WTC11 (cell line): ENCODE data around the gene C2CD5. TPM values are rescaled to one million over a fixed set of nuclear protein-coding genes. Genes with fewer than 3 reads are reported as not detected.

Source experiments
- ATAC-seq: fragments of 200-7000 bp; cut with Tn5 transposase; 2 replicates; pipeline ENCODE4 v1.10.0; 2021; ENCODE audit warnings: mild to moderate bottlenecking, moderate library complexity
- Bru-seq: library from RNA; stranded (reverse); fragments of 400-500 nt; gene quantifications from one replicate; lab custom pipeline; 2021; lab: Mats Ljungman, UMichigan
- CTCF ChIA-PET: fragments of 300-600 bp; sonication (Branson Sonifier 250); formaldehyde crosslinking; loops from one replicate; lab custom pipeline; 2021; ENCODE audit warnings: antibody characterized with exemption; lab: Charles Lee
- POLR2A ChIA-PET: fragments of 350-600 bp; sonication (Branson Sonifier 250); formaldehyde crosslinking; loops from one replicate; lab custom pipeline; 2021; ENCODE audit warnings: antibody characterized with exemption; lab: Charles Lee
- DNase-seq: peaks from one replicate; pipeline ENCODE4 v3.0.0; 2021; ENCODE audit warnings: low spot score
- H3K27ac Mint-ChIP-seq: 2 replicates; pipeline ENCODE4 v1.8.0; 2021; ENCODE audit warnings: mixed read lengths
- H3K27me3 Mint-ChIP-seq: 2 replicates; pipeline ENCODE4 v1.8.0; 2021; ENCODE audit warnings: low read depth, mild to moderate bottlenecking, moderate library complexity, mixed read lengths
- H3K36me3 Mint-ChIP-seq: 2 replicates; pipeline ENCODE4 v1.8.0; 2021; ENCODE audit warnings: mixed read lengths
- H3K4me1 Mint-ChIP-seq: 2 replicates; pipeline ENCODE4 v1.8.0; 2022; ENCODE audit warnings: mixed read lengths
- H3K4me3 Mint-ChIP-seq: 2 replicates; pipeline ENCODE4 v1.8.0; 2021; ENCODE audit warnings: mild to moderate bottlenecking, moderate library complexity, mixed read lengths
- H3K9me3 Mint-ChIP-seq: 2 replicates; pipeline ENCODE4 v1.8.0; 2021; ENCODE audit warnings: mixed read lengths
- CBFB ChIP-seq: sonication (generic); formaldehyde crosslinking; IDR thresholded peaks from 2 replicates; pipeline ENCODE4 v1.8.1; 2022; ENCODE audit warnings: mild to moderate bottlenecking, low read depth, missing genetic modification reagents
- CREM ChIP-seq: sonication (generic); formaldehyde crosslinking; IDR thresholded peaks from 2 replicates; pipeline ENCODE4 v1.8.1; 2022; ENCODE audit warnings: mild to moderate bottlenecking, missing genetic modification reagents, moderate library complexity
- ELF4 ChIP-seq: sonication (generic); formaldehyde crosslinking; IDR thresholded peaks from 2 replicates; pipeline ENCODE4 v1.8.1; 2022; ENCODE audit warnings: low read depth, mild to moderate bottlenecking, moderate library complexity, missing genetic modification reagents
- ETV6 ChIP-seq: sonication (generic); formaldehyde crosslinking; IDR thresholded peaks from 2 replicates; pipeline ENCODE4 v1.8.1; 2022; ENCODE audit warnings: mild to moderate bottlenecking, missing genetic modification reagents
- FOXP1 ChIP-seq: sonication (generic); formaldehyde crosslinking; IDR thresholded peaks from 2 replicates; pipeline ENCODE4 v1.8.0; 2022; ENCODE audit warnings: missing genetic modification reagents, mild to moderate bottlenecking, moderate library complexity, borderline replicate concordance
- GABPB1 ChIP-seq: sonication (generic); formaldehyde crosslinking; IDR thresholded peaks from 2 replicates; pipeline ENCODE4 v1.8.1; 2023; ENCODE audit warnings: mild to moderate bottlenecking, missing genetic modification reagents
- GRHL2 ChIP-seq: fragments of 250-450 bp; sonication (Bioruptor Pico); IDR thresholded peaks from 2 replicates; pipeline ENCODE4 v1.8.0; 2022; ENCODE audit warnings: mild to moderate bottlenecking, moderate library complexity; ENCODE audit not compliant: insufficient replicate concordance, severe bottlenecking
- JUN ChIP-seq: sonication (generic); formaldehyde crosslinking; IDR thresholded peaks from 2 replicates; pipeline ENCODE4 v1.8.0; 2023; ENCODE audit warnings: mild to moderate bottlenecking, missing genetic modification reagents
- MXD4 ChIP-seq: fragments of 250-450 bp; sonication (Bioruptor Pico); IDR thresholded peaks from 2 replicates; pipeline ENCODE4 v1.8.0; 2021; ENCODE audit warnings: mild to moderate bottlenecking, moderate library complexity, borderline replicate concordance
- MYBL2 ChIP-seq: sonication (generic); formaldehyde crosslinking; IDR thresholded peaks from 2 replicates; pipeline ENCODE4 v1.8.1; 2023; ENCODE audit warnings: mild to moderate bottlenecking, moderate library complexity, missing genetic modification reagents
- NFYB ChIP-seq: sonication (generic); formaldehyde crosslinking; conservative IDR thresholded peaks from 2 replicates; pipeline ENCODE4 v1.8.0; 2022; ENCODE audit warnings: low read depth, missing genetic modification reagents
- NR1H2 ChIP-seq: sonication (generic); formaldehyde crosslinking; IDR thresholded peaks from 2 replicates; pipeline ENCODE4 v1.9.0; 2021; ENCODE audit warnings: mild to moderate bottlenecking, moderate library complexity, missing genetic modification reagents
- RELA ChIP-seq: sonication (generic); formaldehyde crosslinking; IDR thresholded peaks from 2 replicates; pipeline ENCODE4 v1.8.1; 2022; ENCODE audit warnings: missing genetic modification reagents, mild to moderate bottlenecking, borderline replicate concordance
- TP53 ChIP-seq: sonication (generic); formaldehyde crosslinking; IDR thresholded peaks from 2 replicates; pipeline ENCODE4 v1.8.1; 2023; ENCODE audit warnings: mild to moderate bottlenecking, missing genetic modification reagents
- ZBTB21 ChIP-seq: sonication (generic); formaldehyde crosslinking; IDR thresholded peaks from 2 replicates; pipeline ENCODE4 v1.8.1; 2023; ENCODE audit warnings: mild to moderate bottlenecking, missing genetic modification reagents, borderline replicate concordance
- ZNF138 ChIP-seq: sonication (generic); formaldehyde crosslinking; conservative IDR thresholded peaks from 2 replicates; pipeline ENCODE4 v1.8.1; 2022; ENCODE audit warnings: mild to moderate bottlenecking, moderate library complexity, missing genetic modification reagents
- ZNF416 ChIP-seq: fragments of 250-450 bp; sonication (Bioruptor Pico); IDR thresholded peaks from 2 replicates; pipeline ENCODE4 v1.9.0; 2021; ENCODE audit warnings: mild to moderate bottlenecking, inconsistent platforms
- long read RNA-seq, 3 experiments: library from RNA in 1 of 3; library from capped mRNA in 1 of 3; library from polyadenylated mRNA in 1 of 3; unstranded in 2 of 3; stranded (forward) in 1 of 3; transcript quantifications; one replicate each; pipeline ENCODE4 v2.0.0, GENCODE V29; 2021
- total RNA-seq: library from RNA; stranded (reverse); gene quantifications from 3 replicates; pipeline ENCODE4 v1.2.3, GENCODE V29; 2021
- TF ChIP-seq, protein P1 (sequence below): sonication (generic); formaldehyde crosslinking; IDR thresholded peaks from 2 replicates; pipeline ENCODE4 v1.8.1; 2022; ENCODE audit warnings: low read depth, mild to moderate bottlenecking, moderate library complexity, missing genetic modification reagents, borderline replicate concordance
- TF ChIP-seq, protein P2 (sequence below): sonication (generic); formaldehyde crosslinking; IDR thresholded peaks from 2 replicates; pipeline ENCODE4 v1.8.0; 2023; ENCODE audit warnings: missing genetic modification reagents, mild to moderate bottlenecking, borderline replicate concordance
- TF ChIP-seq, protein P3 (sequence below): sonication (generic); formaldehyde crosslinking; IDR thresholded peaks from 2 replicates; pipeline ENCODE4 v1.8.0; 2022; ENCODE audit warnings: mild to moderate bottlenecking, missing genetic modification reagents

Gene C2CD5, protein sequence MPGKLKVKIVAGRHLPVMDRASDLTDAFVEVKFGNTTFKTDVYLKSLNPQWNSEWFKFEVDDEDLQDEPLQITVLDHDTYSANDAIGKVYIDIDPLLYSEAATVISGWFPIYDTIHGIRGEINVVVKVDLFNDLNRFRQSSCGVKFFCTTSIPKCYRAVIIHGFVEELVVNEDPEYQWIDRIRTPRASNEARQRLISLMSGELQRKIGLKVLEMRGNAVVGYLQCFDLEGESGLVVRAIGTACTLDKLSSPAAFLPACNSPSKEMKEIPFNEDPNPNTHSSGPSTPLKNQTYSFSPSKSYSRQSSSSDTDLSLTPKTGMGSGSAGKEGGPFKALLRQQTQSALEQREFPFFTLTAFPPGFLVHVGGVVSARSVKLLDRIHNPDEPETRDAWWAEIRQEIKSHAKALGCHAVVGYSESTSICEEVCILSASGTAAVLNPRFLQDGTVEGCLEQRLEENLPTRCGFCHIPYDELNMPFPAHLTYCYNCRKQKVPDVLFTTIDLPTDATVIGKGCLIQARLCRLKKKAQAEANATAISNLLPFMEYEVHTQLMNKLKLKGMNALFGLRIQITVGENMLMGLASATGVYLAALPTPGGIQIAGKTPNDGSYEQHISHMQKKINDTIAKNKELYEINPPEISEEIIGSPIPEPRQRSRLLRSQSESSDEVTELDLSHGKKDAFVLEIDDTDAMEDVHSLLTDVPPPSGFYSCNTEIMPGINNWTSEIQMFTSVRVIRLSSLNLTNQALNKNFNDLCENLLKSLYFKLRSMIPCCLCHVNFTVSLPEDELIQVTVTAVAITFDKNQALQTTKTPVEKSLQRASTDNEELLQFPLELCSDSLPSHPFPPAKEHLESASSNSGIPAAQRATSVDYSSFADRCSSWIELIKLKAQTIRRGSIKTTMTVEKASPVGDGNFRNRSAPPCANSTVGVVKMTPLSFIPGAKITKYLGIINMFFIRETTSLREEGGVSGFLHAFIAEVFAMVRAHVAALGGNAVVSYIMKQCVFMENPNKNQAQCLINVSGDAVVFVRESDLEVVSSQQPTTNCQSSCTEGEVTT
- total RNA-seq, result 47.5 to 49.3 TPM (median 48.1 TPM) in 3 replicates
- Bru-seq, nascent RNA, result percentile 86 among the genes with signal in this experiment
- long read RNA-seq, experiment 1, full-length matches to known transcripts, result 115 of 202 reads
- long read RNA-seq, experiment 1, partial matches to known transcripts, result 42 of 202 reads
- long read RNA-seq, experiment 1, other reads (novel, unspliced or antisense), result 45 of 202 reads
- long read RNA-seq, experiment 2, full-length matches to known transcripts, result 11 of 39 reads
- long read RNA-seq, experiment 2, partial matches to known transcripts, result 14 of 39 reads
- long read RNA-seq, experiment 2, other reads (novel, unspliced or antisense), result 14 of 39 reads
- long read RNA-seq, experiment 3, full-length matches to known transcripts, result 1 of 6 reads
- long read RNA-seq, experiment 3, partial matches to known transcripts, result 4 of 6 reads
- long read RNA-seq, experiment 3, other reads (novel, unspliced or antisense), result 1 of 6 reads

DNA sequence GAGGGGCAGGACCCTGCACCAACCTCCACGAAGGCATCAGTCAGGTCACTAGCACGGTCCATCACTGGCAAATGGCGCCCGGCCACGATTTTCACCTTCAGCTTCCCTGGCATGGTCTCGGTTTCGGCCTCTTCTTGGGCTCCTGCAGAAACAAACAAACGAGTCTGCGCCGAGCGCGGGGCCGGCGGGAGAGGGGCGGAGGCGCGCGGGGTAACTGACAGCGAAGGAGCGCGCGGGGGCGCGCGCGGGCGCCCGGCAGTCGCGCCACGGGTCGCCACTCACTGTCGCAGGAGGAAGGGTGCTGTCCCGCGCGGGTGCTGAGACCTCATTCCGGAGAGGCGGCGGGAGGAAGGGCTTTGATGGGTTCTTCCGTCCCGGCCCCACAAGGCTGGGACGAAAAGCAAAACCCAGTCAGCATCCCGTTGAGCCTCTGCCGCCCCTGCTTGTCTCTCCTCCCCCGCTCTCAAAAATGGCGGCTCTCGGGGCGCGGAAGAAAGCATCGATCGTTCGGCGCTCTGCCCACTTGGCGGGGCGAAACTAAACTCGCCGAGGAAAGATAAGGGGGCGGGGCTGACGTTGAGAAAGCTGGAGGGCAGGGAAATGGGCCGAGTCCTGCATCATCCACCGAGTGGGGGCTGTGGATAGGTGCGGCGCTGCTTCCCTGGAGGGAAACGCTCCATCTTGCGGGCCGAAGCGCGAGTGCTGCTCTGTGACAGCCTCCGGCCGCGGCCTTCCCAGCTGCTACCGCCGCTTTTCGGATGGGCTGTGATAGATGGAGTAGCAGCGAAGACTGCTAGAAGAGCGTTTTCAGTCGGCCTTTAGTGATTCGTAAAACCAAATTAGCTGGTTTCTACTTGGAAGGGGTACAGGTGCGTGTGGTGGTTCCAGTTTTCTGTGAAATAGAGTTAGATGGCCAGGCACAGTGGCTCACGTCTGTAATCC lies at the start of gene C2CD5:
C2CD5 (minus strand) TSS at position 505 of the 942 bp plus-strand sequence; CDS start at position 113, 392 bp downstream.
- Mint-ChIP-seq H3K9me3 (no peaks in the 10 kb centered on the region), H3K27me3 (no peaks in the 10 kb centered on the region), H3K36me3 (peaks cover 3% of the 10 kb centered on the region; the same call in 1 of the 2 replicates), H3K4me3 (peak within 1 kb of the TSS; percentile 86), H3K4me1 (peaks cover 37% of the 10 kb centered on the region), H3K27ac (peak within 1 kb of the TSS; percentile 92)
- ChIA-PET POLR2A (interaction anchor here (0.7 to 1.6 kb wide), 2 partner anchors 54 to 81 kb away, joined by 4 to 10 read pairs; partner anchors contain the start of gene ETNK1), CTCF (interaction anchor here (0.5 to 1.5 kb wide), 5 partner anchors 13 to 118 kb away, joined by 3 to 7 read pairs (median 4); partner anchors contain the start of gene ETNK1)
- DNase-seq, result peak; percentile 97
- peak; percentile 96 for ATAC-seq
- TF ChIP-seq MYBL2 (CRISPR knock-in tag) (peak; percentile 88), ELF4 (CRISPR knock-in tag) (no peak), ZNF416 (CRISPR knock-in tag) (no peak), GRHL2 (CRISPR knock-in tag) (no peak), RELA (CRISPR knock-in tag) (0 out of 2 replicates have a peak, but pooled peaks have one; percentile 42), MXD4 (CRISPR knock-in tag) (no peak), NFYB (peak; percentile 19; the same call in 1 of the 2 replicates), ZBTB21 (peak; percentile 92), CBFB (peak; percentile 68; the same call in 1 of the 2 replicates), CREM (peak; percentile 52; the same call in 1 of the 2 replicates), ZNF138 (CRISPR knock-in tag) (0 out of 2 replicates have a peak, but pooled peaks have one; percentile 45), TP53 (CRISPR knock-in tag) (no peak), NR1H2 (CRISPR knock-in tag) (no peak), ETV6 (CRISPR knock-in tag) (peak; percentile 94), FOXP1 (CRISPR knock-in tag) (peak; percentile 63; the same call in 1 of the 2 replicates), GABPB1 (CRISPR knock-in tag) (no peak), JUN (CRISPR knock-in tag) (no peak)
- TF ChIP-seq, protein P1, sequence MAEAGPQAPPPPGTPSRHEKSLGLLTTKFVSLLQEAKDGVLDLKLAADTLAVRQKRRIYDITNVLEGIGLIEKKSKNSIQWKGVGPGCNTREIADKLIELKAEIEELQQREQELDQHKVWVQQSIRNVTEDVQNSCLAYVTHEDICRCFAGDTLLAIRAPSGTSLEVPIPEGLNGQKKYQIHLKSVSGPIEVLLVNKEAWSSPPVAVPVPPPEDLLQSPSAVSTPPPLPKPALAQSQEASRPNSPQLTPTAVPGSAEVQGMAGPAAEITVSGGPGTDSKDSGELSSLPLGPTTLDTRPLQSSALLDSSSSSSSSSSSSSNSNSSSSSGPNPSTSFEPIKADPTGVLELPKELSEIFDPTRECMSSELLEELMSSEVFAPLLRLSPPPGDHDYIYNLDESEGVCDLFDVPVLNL (CRISPR knock-in tag), result 0 out of 2 replicates have a peak, but pooled peaks have one; percentile 47
- TF ChIP-seq, protein P2, sequence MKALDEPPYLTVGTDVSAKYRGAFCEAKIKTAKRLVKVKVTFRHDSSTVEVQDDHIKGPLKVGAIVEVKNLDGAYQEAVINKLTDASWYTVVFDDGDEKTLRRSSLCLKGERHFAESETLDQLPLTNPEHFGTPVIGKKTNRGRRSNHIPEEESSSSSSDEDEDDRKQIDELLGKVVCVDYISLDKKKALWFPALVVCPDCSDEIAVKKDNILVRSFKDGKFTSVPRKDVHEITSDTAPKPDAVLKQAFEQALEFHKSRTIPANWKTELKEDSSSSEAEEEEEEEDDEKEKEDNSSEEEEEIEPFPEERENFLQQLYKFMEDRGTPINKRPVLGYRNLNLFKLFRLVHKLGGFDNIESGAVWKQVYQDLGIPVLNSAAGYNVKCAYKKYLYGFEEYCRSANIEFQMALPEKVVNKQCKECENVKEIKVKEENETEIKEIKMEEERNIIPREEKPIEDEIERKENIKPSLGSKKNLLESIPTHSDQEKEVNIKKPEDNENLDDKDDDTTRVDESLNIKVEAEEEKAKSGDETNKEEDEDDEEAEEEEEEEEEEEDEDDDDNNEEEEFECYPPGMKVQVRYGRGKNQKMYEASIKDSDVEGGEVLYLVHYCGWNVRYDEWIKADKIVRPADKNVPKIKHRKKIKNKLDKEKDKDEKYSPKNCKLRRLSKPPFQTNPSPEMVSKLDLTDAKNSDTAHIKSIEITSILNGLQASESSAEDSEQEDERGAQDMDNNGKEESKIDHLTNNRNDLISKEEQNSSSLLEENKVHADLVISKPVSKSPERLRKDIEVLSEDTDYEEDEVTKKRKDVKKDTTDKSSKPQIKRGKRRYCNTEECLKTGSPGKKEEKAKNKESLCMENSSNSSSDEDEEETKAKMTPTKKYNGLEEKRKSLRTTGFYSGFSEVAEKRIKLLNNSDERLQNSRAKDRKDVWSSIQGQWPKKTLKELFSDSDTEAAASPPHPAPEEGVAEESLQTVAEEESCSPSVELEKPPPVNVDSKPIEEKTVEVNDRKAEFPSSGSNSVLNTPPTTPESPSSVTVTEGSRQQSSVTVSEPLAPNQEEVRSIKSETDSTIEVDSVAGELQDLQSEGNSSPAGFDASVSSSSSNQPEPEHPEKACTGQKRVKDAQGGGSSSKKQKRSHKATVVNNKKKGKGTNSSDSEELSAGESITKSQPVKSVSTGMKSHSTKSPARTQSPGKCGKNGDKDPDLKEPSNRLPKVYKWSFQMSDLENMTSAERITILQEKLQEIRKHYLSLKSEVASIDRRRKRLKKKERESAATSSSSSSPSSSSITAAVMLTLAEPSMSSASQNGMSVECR (CRISPR knock-in tag), result no peak
- TF ChIP-seq, protein P3, sequence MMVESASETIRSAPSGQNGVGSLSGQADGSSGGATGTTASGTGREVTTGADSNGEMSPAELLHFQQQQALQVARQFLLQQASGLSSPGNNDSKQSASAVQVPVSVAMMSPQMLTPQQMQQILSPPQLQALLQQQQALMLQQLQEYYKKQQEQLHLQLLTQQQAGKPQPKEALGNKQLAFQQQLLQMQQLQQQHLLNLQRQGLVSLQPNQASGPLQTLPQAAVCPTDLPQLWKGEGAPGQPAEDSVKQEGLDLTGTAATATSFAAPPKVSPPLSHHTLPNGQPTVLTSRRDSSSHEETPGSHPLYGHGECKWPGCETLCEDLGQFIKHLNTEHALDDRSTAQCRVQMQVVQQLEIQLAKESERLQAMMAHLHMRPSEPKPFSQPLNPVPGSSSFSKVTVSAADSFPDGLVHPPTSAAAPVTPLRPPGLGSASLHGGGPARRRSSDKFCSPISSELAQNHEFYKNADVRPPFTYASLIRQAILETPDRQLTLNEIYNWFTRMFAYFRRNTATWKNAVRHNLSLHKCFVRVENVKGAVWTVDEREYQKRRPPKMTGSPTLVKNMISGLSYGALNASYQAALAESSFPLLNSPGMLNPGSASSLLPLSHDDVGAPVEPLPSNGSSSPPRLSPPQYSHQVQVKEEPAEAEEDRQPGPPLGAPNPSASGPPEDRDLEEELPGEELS, result peak; percentile 43
